ENCODE measurements around the gene BAZ2B. TPM values are rescaled to one million over a fixed set of nuclear protein-coding genes. Genes with fewer than 3 reads are reported as not detected.

The BAZ2B gene
- total and polyA plus RNA-seq, 2 of the 13 experiments (the other 11 are each of a cell fraction or from before 2014, with no cell fraction given) = 14.0 to 15.1 TPM

DNA sequence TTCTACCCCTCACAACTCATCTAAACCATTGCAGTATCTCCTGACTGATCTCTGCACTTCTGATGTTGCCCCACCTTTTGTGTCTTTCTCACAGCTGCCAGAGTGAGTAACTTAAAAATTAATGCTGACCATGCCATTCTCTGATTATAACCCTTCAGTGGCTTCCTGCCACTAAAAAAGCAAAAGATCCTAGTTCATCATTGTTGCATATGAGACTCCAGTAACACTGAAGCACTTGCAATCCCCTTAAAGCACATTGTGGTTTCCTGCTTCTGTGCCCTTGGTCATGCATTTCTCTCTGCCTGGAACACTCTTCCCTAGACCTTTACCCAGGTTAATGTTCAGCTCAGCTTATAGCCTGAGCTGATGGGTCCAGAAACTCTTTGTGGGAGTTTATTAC is 234.8 kb downstream of the BAZ2B start (continued):
- no peak for TF ChIP-seq HMG20B (CRISPR knock-in tag; conservative IDR thresholded peaks at IDR 0.05)
- TF ChIP-seq DNMT3B (CRISPR knock-in tag; conservative IDR thresholded peaks at IDR 0.05) = no peak
- TF ChIP-seq MLLT10 (CRISPR knock-in tag; IDR thresholded peaks at IDR 0.05) = no peak
- TF ChIP-seq SIN3B (IDR thresholded peaks at IDR 0.05; ENCODE audit: low read length) = no peak
- TF ChIP-seq ZNF383 (CRISPR knock-in tag; IDR thresholded peaks at IDR 0.05; ENCODE audit: borderline replicate concordance) = no peak
- no peak for TF ChIP-seq ZSCAN21 (CRISPR knock-in tag; IDR thresholded peaks at IDR 0.05; ENCODE audit: borderline replicate concordance)
- TF ChIP-seq ZNF512B (CRISPR knock-in tag; IDR thresholded peaks at IDR 0.05; ENCODE audit: borderline replicate concordance) = no peak
- no peak for TF ChIP-seq ZNF598 (CRISPR knock-in tag; IDR thresholded peaks at IDR 0.05; ENCODE audit: borderline replicate concordance)
- no peak for TF ChIP-seq ZNF891 (CRISPR knock-in tag; IDR thresholded peaks at IDR 0.05)
- TF ChIP-seq TEAD3 (CRISPR knock-in tag; optimal IDR thresholded peaks at IDR 0.05; ENCODE audit: borderline replicate concordance) = peak; percentile 76
- no peak for TF ChIP-seq SNRNP70 (IDR thresholded peaks at IDR 0.05; ENCODE audit: low read depth, low read length)
- no peak for TF ChIP-seq FOSL1 (CRISPR knock-in tag; IDR thresholded peaks at IDR 0.05; ENCODE audit: borderline replicate concordance)
- TF ChIP-seq ZFP1 (CRISPR knock-in tag; IDR thresholded peaks at IDR 0.05) = no peak
- no peak for TF ChIP-seq ZBTB20 (CRISPR knock-in tag; IDR thresholded peaks at IDR 0.05; ENCODE audit: borderline replicate concordance, low read depth)
- TF ChIP-seq ZNF576 (CRISPR knock-in tag; IDR thresholded peaks at IDR 0.05) = no peak
- no peak for TF ChIP-seq ZNF160 (CRISPR knock-in tag; IDR thresholded peaks at IDR 0.05)
- no peak for TF ChIP-seq SP140L (CRISPR knock-in tag; IDR thresholded peaks at IDR 0.05; ENCODE audit: borderline replicate concordance)
- TF ChIP-seq NFIC (IDR thresholded peaks at IDR 0.05; ENCODE audit: low read length) = no peak
- no peak for TF ChIP-seq NFYC (CRISPR knock-in tag; IDR thresholded peaks at IDR 0.05)
- TF ChIP-seq, protein P1, sequence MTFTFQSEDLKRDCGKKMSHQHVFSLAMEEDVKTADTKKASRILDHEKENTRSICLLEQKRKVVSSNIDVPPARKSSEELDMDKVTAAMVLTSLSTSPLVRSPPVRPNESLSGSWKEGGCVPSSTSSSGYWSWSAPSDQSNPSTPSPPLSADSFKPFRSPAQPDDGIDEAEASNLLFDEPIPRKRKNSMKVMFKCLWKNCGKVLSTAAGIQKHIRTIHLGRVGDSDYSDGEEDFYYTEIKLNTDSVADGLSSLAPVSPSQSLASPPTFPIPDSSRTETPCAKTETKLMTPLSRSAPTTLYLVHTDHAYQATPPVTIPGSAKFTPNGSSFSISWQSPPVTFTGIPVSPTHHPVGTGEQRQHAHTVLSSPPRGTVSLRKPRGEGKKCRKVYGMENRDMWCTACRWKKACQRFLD (CRISPR knock-in tag; IDR thresholded peaks at IDR 0.05; ENCODE audit: borderline replicate concordance) = no peak
- TF ChIP-seq SP1 (IDR thresholded peaks at IDR 0.05) = no peak
- no peak for TF ChIP-seq SP1 (CRISPR knock-in tag; IDR thresholded peaks at IDR 0.05)
- TF ChIP-seq, protein P2, sequence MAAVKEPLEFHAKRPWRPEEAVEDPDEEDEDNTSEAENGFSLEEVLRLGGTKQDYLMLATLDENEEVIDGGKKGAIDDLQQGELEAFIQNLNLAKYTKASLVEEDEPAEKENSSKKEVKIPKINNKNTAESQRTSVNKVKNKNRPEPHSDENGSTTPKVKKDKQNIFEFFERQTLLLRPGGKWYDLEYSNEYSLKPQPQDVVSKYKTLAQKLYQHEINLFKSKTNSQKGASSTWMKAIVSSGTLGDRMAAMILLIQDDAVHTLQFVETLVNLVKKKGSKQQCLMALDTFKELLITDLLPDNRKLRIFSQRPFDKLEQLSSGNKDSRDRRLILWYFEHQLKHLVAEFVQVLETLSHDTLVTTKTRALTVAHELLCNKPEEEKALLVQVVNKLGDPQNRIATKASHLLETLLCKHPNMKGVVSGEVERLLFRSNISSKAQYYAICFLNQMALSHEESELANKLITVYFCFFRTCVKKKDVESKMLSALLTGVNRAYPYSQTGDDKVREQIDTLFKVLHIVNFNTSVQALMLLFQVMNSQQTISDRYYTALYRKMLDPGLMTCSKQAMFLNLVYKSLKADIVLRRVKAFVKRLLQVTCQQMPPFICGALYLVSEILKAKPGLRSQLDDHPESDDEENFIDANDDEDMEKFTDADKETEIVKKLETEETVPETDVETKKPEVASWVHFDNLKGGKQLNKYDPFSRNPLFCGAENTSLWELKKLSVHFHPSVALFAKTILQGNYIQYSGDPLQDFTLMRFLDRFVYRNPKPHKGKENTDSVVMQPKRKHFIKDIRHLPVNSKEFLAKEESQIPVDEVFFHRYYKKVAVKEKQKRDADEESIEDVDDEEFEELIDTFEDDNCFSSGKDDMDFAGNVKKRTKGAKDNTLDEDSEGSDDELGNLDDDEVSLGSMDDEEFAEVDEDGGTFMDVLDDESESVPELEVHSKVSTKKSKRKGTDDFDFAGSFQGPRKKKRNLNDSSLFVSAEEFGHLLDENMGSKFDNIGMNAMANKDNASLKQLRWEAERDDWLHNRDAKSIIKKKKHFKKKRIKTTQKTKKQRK (IDR thresholded peaks at IDR 0.05; ENCODE audit: low read length) = no peak
- no peak for TF ChIP-seq ZSCAN9 (CRISPR knock-in tag; IDR thresholded peaks at IDR 0.05; ENCODE audit: borderline replicate concordance)
